ENCODE measurements around the gene TSPAN2. TPM values are rescaled to one million over a fixed set of nuclear protein-coding genes. Genes with fewer than 3 reads are reported as not detected.

The TSPAN2 gene
- polyA plus RNA-seq, 3 donors = 3.5 to 20.6 (median 16.7) TPM

DNA sequence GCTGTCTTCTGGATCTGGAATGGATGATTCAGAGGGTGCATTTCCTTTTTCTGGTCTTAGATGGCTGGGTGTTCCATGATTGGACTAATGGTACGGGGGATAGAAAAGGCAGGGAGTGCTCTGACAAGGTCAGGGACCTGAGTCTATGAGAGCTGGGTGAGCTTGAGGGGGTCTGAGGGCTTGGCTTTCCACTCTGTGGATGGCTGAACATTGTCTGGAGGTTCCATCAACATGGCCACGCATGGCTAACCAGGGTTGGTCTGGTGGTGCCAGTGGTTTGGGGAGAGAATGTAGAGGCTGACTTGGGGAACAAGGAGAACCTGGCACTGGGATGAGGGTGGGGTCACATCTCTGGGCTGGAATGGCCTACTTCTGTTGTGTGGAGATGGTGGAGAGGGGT lies 41.5 kb upstream of the TSPAN2 start:
- H3K79me2 ChIP-seq (ENCODE audit: insufficient read depth, low read length) = no peaks in the 10 kb centered on the region
- Mint-ChIP-seq H3K4me3 (no peak overlapping the region), H3K27ac (peak overlapping the region in 1 of 7 donors; percentile 43), H3K4me1 (no peaks in the 10 kb centered on the region), H3K9me3 (peaks cover 0 to 5% (median 0%) of the 10 kb centered on the region in 7 donors), H3K27me3 (ENCODE audit: low read depth in 3 of 3) (peaks cover 2 to 3% (median 2%) of the 10 kb centered on the region in 3 donors), H3K36me3 (no peaks in the 10 kb centered on the region)
- H3K4me3 ChIP-seq (replicated peaks in 1 of 3; ENCODE audit: low read depth in 2 of 3, low read length in 3 of 3) = no peak overlapping the region
- WGBS (ENCODE audit: insufficient coverage) = 85% methylated on average over 2 of the region's 2 CpGs
- no peaks in the 10 kb centered on the region for H3K36me3 ChIP-seq (replicated peaks in 1 of 2; ENCODE audit: control insufficient read depth in 1 of 2, insufficient read depth in 2 of 2, low read length in 2 of 2)
- no peaks in the 10 kb centered on the region for H4K20me1 ChIP-seq (ENCODE audit: insufficient read depth, low read length)
- H2AFZ ChIP-seq (ENCODE audit: insufficient read depth, low read depth, low read length, poor library complexity, severe bottlenecking) = no peak overlapping the region
- H3K4me2 ChIP-seq (replicated peaks; ENCODE audit: extremely low read depth, low read length, poor library complexity, severe bottlenecking) = no peak overlapping the region
- no peaks in the 10 kb centered on the region for H3K4me1 ChIP-seq (ENCODE audit: control insufficient read depth in 1 of 2, insufficient read depth in 2 of 2, low read length in 2 of 2)
- no peaks in the 10 kb centered on the region for H3K9me3 ChIP-seq (replicated peaks in 1 of 2; ENCODE audit: control insufficient read depth in 1 of 2, insufficient read depth in 1 of 2, low read length in 2 of 2)
- DNase-seq = no peak
- H3K27me3 ChIP-seq (ENCODE audit: control insufficient read depth in 2 of 2, insufficient read depth in 2 of 2, low read length in 2 of 2) = no peaks in the 10 kb centered on the region
- H3K9ac ChIP-seq (ENCODE audit: insufficient read depth, low read length, poor library complexity, severe bottlenecking) = no peak overlapping the region
- intact Hi-C loops (cut with micrococcal nuclease) = no loop called here
- TF ChIP-seq, protein P1, sequence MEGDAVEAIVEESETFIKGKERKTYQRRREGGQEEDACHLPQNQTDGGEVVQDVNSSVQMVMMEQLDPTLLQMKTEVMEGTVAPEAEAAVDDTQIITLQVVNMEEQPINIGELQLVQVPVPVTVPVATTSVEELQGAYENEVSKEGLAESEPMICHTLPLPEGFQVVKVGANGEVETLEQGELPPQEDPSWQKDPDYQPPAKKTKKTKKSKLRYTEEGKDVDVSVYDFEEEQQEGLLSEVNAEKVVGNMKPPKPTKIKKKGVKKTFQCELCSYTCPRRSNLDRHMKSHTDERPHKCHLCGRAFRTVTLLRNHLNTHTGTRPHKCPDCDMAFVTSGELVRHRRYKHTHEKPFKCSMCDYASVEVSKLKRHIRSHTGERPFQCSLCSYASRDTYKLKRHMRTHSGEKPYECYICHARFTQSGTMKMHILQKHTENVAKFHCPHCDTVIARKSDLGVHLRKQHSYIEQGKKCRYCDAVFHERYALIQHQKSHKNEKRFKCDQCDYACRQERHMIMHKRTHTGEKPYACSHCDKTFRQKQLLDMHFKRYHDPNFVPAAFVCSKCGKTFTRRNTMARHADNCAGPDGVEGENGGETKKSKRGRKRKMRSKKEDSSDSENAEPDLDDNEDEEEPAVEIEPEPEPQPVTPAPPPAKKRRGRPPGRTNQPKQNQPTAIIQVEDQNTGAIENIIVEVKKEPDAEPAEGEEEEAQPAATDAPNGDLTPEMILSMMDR (IDR thresholded peaks at IDR 0.05) = no peak
- H3K27ac ChIP-seq (ENCODE audit: low read depth in 1 of 2, low read length in 2 of 2) = no peak overlapping the region

DNA sequence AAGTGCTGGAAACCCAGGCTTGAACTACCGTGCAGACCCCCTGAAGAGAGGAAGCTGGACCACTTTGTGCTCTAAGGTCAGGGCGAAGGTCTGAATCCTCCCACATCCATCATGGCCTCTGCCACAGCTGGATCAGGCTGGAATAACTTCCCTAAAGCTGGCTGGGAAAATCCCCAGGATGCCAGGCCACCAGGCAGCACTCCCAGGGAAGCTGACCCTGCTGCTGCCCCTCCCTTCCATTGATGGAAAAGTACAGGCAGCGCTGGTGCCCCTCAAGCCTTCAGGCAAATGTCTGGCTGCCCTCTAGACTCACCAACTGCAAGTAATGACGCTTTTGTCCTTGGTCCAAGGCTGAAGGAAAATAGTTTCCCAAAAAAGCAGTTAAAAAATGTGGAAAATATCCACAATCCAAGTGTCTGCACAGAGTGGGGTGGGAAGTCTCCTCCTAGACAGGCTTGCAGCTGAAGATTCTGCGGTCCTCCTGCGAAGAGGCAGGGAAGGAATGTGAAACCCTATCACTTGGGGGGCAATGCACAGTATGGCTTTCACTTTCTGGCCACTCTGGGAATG lies 39.9 kb upstream of the TSPAN2 start:
- Histone ChIP-seq H3K36me3 (replicated peaks in 1 of 2; ENCODE audit: control insufficient read depth in 1 of 2, insufficient read depth in 2 of 2, low read length in 2 of 2) (no peaks in the 10 kb centered on the region), H3K27ac (ENCODE audit: low read depth in 1 of 2, low read length in 2 of 2) (no peak overlapping the region), H3K79me2 (ENCODE audit: insufficient read depth, low read length) (no peaks in the 10 kb centered on the region), H3K4me3 (replicated peaks in 1 of 3; ENCODE audit: low read depth in 2 of 3, low read length in 3 of 3) (no peak overlapping the region), H3K4me2 (replicated peaks; ENCODE audit: extremely low read depth, low read length, poor library complexity, severe bottlenecking) (no peak overlapping the region), H4K20me1 (ENCODE audit: insufficient read depth, low read length) (no peaks in the 10 kb centered on the region), H3K9ac (ENCODE audit: insufficient read depth, low read length, poor library complexity, severe bottlenecking) (no peak overlapping the region), H3K27me3 (ENCODE audit: control insufficient read depth in 2 of 2, insufficient read depth in 2 of 2, low read length in 2 of 2) (no peaks in the 10 kb centered on the region), H2AFZ (ENCODE audit: insufficient read depth, low read depth, low read length, poor library complexity, severe bottlenecking) (no peak overlapping the region), H3K9me3 (replicated peaks in 1 of 2; ENCODE audit: control insufficient read depth in 1 of 2, insufficient read depth in 1 of 2, low read length in 2 of 2) (no peaks in the 10 kb centered on the region), H3K4me1 (ENCODE audit: control insufficient read depth in 1 of 2, insufficient read depth in 2 of 2, low read length in 2 of 2) (no peaks in the 10 kb centered on the region)
- intact Hi-C loops (cut with micrococcal nuclease) = no loop called here
- H3K9me3 Mint-ChIP-seq = peaks cover 0 to 11% (median 2%) of the 10 kb centered on the region in 7 donors
- TF ChIP-seq, protein P1 (IDR thresholded peaks at IDR 0.05) = no peak
- no peak for DNase-seq
- peak overlapping the region in 1 of 7 donors; percentile 28 for H3K27ac Mint-ChIP-seq
- no peaks in the 10 kb centered on the region for H3K36me3 Mint-ChIP-seq
- H3K4me1 Mint-ChIP-seq = no peaks in the 10 kb centered on the region
- H3K4me3 Mint-ChIP-seq = no peak overlapping the region
- 95% methylated on average over 4 of the region's 6 CpGs for WGBS (ENCODE audit: insufficient coverage)
- H3K27me3 Mint-ChIP-seq (ENCODE audit: low read depth in 3 of 3) = peaks cover 0 to 6% (median 1%) of the 10 kb centered on the region in 3 donors

Data from CD14-positive monocyte (primary cell).